HG02840 (cell line): ENCODE data around the gene LDHB.
"Not testable (repeated sequence)": the region's sequence is repeated elsewhere in the genome, so short reads cannot be mapped to it uniquely, and the experiment has no call there.

ENCODE experiments used
- ATAC-seq: cut with Tn5 transposase; IDR thresholded peaks from one replicate; pipeline ENCODE4 v1.9.1; 2021; ENCODE audit warnings: mild to moderate bottlenecking, moderate library complexity, moderate number of reproducible peaks; ENCODE audit not compliant: unreplicated experiment, low FRiP score

LDHB gene

GRCh38 chr12:21662122-21662792, 4.6 kb upstream of the LDHB start:
- no peak for ATAC-seq

GRCh38 chr12:21661396-21662093, 3.9 kb upstream of the LDHB start:
- ATAC-seq = not testable (repeated sequence)

- no peak for ATAC-seq
Measured at GRCh38 chr12:21659383-21659782, 1.7 kb upstream of the LDHB start.

- peak; percentile 34 for ATAC-seq
Measured at GRCh38 chr12:21656905-21657325, 727 bp downstream of the LDHB start.

- ATAC-seq = no peak
Measured at GRCh38 chr12:21655591-21655990, 2.1 kb downstream of the LDHB start.

- no peak for ATAC-seq
Measured at GRCh38 chr12:21651821-21652220, 5.8 kb downstream of the LDHB start.

GRCh38 chr12:21650997-21651396, 6.6 kb downstream of the LDHB start:
- ATAC-seq = no peak

- ATAC-seq = no peak
Measured at GRCh38 chr12:21649034-21649433, 8.6 kb downstream of the LDHB start.

- no peak for ATAC-seq
Measured at GRCh38 chr12:21648378-21648777, 9.3 kb downstream of the LDHB start.

GRCh38 chr12:21647179-21647578, 10.5 kb downstream of the LDHB start:
- no peak for ATAC-seq

- ATAC-seq = not testable (repeated sequence)
Measured at GRCh38 chr12:21645041-21645500, 12.6 kb downstream of the LDHB start.

GRCh38 chr12:21644516-21644915, 13.1 kb downstream of the LDHB start:
- ATAC-seq = no peak

GRCh38 chr12:21643758-21644157, 13.9 kb downstream of the LDHB start:
- ATAC-seq = no peak

- ATAC-seq = no peak
Measured at GRCh38 chr12:21642707-21643389, 14.8 kb downstream of the LDHB start.

- no peak for ATAC-seq
Measured at GRCh38 chr12:21638054-21638891, 19.4 kb downstream of the LDHB start.

GRCh38 chr12:21634245-21634644, 23.4 kb downstream of the LDHB start:
- no peak for ATAC-seq

GRCh38 chr12:21631367-21631766, 26.3 kb downstream of the LDHB start:
- ATAC-seq = no peak

- no peak for ATAC-seq
Measured at GRCh38 chr12:21627924-21628323, 29.7 kb downstream of the LDHB start.

GRCh38 chr12:21618566-21618965, 39.1 kb downstream of the LDHB start:
- ATAC-seq = no peak

GRCh38 chr12:21617030-21617429, 40.6 kb downstream of the LDHB start:
- ATAC-seq = no peak

- ATAC-seq = no peak
Measured at GRCh38 chr12:21615431-21615830, 42.2 kb downstream of the LDHB start.
